Measurements from ENCODE around the gene ZSCAN2.
"Not testable (repeated sequence)": the region's sequence is repeated elsewhere in the genome, so short reads cannot be mapped to it uniquely, and the experiment has no call there.

DNA sequence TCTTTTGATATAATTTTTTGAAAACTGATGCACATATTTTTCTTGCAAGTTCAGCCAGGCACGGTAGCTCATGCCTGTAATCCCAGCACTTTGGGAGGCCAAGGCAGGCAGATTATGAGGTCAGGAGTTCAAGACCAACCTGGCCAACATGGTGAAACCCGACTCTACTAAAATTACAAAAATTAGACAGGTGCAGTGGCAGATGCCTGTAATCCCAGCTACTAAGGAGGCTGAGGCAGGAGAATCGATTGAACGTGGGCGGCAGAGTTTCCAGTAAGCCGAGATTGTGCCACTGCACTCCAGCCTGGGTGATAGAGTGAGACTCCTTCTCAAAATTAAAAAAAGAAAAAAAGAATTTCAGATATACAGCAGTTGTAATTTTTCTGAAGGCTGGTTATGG is 32.8 kb upstream of the ZSCAN2 start:
- TF ChIP-seq CTCF (conservative IDR thresholded peaks at IDR 0.05; ENCODE audit: low read depth, low read length); POLR2A (IDR thresholded peaks at IDR 0.05; ENCODE audit: low read depth, low read length); USF2 (IDR thresholded peaks at IDR 0.05; ENCODE audit: low read depth, low read length); SMC3 (IDR thresholded peaks at IDR 0.05; ENCODE audit: low read depth, low read length); RFX5 (IDR thresholded peaks at IDR 0.05; ENCODE audit: low read depth, low read length); MAZ (IDR thresholded peaks at IDR 0.05; ENCODE audit: borderline replicate concordance, low read depth, low read length); RCOR1 (IDR thresholded peaks at IDR 0.05; ENCODE audit: insufficient replicate concordance, low read length); CEBPB (IDR thresholded peaks at IDR 0.05; ENCODE audit: low read depth, low read length); MXI1 (IDR thresholded peaks at IDR 0.05; ENCODE audit: borderline replicate concordance, low read depth, low read length): not testable (repeated sequence)

Measured in IMR-90 (cell line).